AG09319 (cell line): Measurements from ENCODE around the gene KCNQ2.
"Not testable (repeated sequence)": the region's sequence is repeated elsewhere in the genome, so short reads cannot be mapped to it uniquely, and the experiment has no call there.

Experiments used
- DNase-seq: peaks from one replicate; pipeline ENCODE4 v3.0.0-alpha.2; 2010; ENCODE audit warnings: low read depth; ENCODE audit errors: extremely low read depth
- CTCF ChIP-seq: IDR thresholded peaks from 2 replicates; pipeline ENCODE4 v1.5.1; 2011; ENCODE audit warnings: low read depth, mild to moderate bottlenecking, inconsistent platforms, low read length, moderate library complexity

Gene KCNQ2

GRCh38 chr20:63518351-63518861, 46.0 kb upstream of the KCNQ2 start:
- no peak for DNase-seq
- TF ChIP-seq CTCF, result no peak

DNA sequence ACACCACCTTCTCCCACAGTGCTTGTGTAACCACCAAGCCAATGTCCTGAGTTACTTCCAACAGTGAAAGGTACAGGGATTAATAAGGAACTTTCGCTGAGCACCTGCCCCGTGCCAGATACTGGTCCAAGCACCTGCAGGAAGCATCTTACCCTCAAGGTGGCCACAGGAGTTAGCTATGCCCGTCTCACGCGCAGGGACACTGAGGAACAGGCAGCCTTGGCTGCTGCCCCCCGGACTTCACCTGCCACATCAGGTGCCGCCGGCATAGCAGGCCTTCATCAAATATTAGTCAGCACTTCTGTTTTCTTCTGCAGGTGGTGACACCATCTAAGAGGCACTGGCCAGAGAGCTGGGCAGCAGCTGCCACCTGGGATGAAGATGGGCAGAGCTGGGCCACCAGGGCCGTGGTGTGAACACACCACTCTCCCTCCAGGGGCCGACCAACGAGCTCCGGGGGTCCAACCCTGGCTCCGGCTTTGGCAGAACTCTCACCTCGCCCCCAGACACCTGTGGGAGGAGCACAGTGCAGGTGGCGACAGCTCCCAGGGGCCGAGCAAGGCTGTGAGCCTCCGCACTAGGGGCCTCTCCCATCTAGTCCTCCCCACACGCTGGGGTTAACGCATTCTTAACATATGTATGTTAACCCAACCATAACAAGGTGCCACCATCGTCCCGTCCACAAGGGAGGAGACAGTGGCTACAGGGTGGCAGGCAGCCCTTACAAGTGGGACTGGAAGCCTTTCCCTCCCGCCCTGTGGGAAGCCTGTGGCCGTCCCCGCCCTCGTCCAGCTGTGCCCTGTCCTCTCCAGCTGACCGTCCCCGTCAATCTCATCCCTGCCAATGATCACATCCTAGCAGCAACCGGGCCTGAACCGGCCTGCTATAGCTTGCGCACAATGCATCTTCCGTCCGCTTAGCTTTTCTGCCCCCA, 45.2 kb upstream of the KCNQ2 start:
- no peak for DNase-seq
- TF ChIP-seq CTCF, result no peak

DNA sequence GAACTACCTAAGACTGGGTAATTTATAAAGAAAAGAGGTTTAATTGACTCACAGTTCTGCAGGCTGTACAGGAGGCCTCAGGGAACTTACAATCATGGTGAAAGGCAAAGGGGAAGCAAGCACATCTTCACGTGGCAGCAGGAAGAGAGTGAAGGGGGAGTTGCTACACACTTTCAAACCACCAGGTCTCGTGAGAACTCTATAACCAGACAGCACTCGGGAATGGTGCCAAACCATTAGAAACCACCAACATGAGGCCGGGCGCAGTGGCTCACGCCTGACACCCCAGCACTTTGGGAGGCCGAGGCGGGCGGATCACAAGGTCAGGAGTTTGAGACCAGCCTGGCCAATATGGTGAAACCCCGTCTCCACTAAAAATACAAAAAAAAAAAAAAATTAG, 42.1 kb upstream of the KCNQ2 start:
- DNase-seq, result not testable (repeated sequence)

DNA sequence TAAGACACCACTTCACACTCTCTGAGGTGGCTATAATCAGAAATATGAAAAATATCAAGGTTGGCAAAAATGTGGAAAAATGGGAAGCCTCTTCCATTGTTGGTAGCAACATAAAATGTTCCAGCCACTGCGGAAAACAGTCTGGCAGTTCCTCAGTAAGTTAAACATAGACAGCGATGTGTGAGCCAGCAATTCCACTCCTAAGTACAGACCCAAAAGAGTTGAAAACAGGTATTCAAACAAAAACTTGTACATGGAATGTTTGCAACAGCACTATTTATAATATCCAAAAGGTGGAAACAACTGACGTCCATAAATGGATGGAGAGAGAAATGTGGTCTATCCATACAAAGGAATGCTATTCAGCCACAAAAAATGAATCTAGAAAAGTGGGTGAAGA, 40.8 kb upstream of the KCNQ2 start:
- no peak for TF ChIP-seq CTCF
- DNase-seq, result no peak

DNA sequence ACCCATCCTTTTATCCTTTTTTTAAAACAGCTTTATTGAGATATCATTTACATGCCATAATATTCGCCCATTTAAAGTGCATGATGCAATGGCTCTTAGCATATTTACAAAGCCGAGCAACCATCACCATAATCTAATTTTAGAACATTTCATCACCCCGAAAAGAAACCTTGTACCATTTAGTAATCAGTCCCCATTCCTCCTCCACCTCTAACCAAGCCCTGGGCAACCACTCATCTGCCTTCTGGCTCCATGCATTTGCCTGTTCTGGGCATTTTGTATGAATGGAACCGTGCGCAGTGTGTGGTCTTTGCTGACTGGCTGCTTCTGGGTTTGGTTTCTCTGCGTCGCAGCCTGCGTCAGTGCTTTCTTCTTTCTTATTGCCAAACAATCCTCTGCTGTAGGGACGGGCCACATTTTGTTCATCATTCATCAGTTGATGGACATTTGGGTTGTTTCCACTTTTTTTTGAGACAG, 36.7 kb upstream of the KCNQ2 start:
- DNase-seq, result no peak
- no peak for TF ChIP-seq CTCF

DNA sequence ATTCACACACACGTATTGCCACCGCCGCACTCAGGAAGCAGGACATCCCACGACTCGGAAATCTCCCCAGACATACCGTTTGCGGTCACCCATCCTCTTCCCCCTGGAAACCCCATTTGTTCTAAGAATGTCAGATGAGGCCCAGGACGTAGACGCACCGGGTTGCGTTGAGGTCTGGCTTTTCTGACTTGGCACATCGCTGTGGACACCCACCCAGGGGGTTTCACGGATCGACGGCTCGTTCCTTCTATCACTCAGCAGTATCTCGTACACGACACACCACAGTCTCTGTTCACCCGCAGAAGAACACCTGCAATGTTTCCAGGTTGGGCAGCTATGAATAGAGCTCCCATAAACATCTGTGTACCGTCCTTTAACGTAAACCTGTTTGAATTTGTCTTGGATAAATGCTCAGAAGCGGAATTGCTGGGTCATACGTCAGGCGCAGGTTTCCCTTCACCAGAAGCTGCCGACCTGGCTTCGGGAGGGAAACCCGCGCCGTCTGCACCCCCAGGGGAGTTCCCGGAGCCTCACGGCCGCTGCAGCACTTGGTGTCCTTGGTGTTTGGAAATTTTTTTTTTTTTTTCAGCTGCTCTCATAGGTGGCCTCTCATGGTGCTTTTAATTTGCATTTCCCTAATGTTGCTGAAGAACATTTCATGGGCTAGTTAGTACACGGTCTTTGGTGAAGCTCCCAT, 35.8 kb upstream of the KCNQ2 start:
- DNase-seq, result no peak
- TF ChIP-seq CTCF, result no peak

DNA sequence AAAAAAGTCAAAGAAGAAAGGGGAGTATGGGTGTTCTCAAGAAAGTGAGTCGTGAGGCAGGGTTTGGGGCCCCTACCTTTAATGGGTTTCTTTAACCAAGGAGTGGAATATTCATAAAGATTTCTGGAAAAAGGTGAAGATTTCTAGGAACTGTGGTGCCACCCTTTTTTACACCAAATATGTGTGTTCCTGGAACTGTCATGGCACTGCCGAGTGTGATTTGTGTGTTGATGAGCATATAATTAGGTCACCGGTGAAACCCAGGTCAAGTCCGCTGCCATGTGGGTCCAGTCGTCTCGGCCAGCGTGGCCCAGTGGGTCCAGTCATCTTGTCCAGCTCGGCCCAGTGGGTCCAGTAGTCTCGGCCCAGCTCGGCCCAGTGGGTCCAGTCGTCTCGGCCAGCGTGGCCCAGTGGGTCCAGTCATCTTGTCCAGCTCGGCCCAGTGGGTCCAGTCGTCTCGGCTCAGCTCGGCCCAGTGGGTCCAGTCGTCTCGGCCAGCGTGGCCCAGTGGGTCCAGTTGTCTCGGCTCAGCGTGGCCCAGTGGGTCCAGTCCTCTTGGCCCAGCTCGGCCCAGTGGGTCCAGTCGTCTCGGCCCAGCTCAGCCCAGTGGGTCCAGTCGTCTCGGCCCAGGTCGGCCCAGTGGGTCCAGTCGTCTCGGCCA, 34.8 kb upstream of the KCNQ2 start:
- TF ChIP-seq CTCF, result no peak
- no peak for DNase-seq
